Adrenal gland (tissue), 12 donors: ENCODE measurements around the gene CDK14. TPM values are rescaled to one million over a fixed set of nuclear protein-coding genes. Genes with fewer than 3 reads are reported as not detected.

Experiments
- DNase-seq, 7 donors: peaks; one replicate each; pipeline ENCODE4 v3.0.0-alpha.2; 2019 to 2020
- H3K27ac ChIP-seq, 5 donors: fragments of 200-600 bp; sonication (generic) in 4 of 5; 1 replicate in 3 of 5; 2 replicates in 2 of 5; pipeline versions ENCODE4 v1.5.1 to v1.8.0; 2016 to 2020; ENCODE audit warnings: mild to moderate bottlenecking in 1 of 5
- H3K27me3 ChIP-seq: fragments of 200-600 bp; 2 replicates; pipeline ENCODE4 v1.8.0; 2021
- H3K36me3 ChIP-seq, 2 donors: fragments of 200-600 bp; replicated peaks in 1 of 2; 1 replicate in 1 of 2; 2 replicates in 1 of 2; pipeline versions ENCODE4 v1.5.1 to v1.8.0; 2018 to 2022
- H3K4me1 ChIP-seq, 2 donors: fragments of 200-600 bp; replicated peaks in 1 of 2; 1 replicate in 1 of 2; 2 replicates in 1 of 2; pipeline versions ENCODE4 v1.5.1 to v1.8.0; 2018 to 2021
- H3K4me3 ChIP-seq, 4 donors: fragments of 200-600 bp; sonication (generic) in 3 of 4; one replicate each; pipeline ENCODE4 v1.5.1; 2016 to 2018
- H3K9me3 ChIP-seq, 3 donors: fragments of 200-600 bp; sonication (generic) in 1 of 3; replicated peaks in 1 of 3; 1 replicate in 2 of 3; 2 replicates in 1 of 3; pipeline versions ENCODE4 v1.5.1 to v1.8.0; 2016 to 2021
- CTCF ChIP-seq, 6 experiments: fragments of 450-650 bp in 4 of 6; fragments of 200-600 bp in 2 of 6; sonication (generic) in 1 of 6; IDR thresholded peaks; 1 replicate in 5 of 6; 2 replicates in 1 of 6; pipeline versions ENCODE4 v1.5.1 to v1.8.0; 2016 to 2021; ENCODE audit warnings: antibody characterized with exemption in 6 of 6, mild to moderate bottlenecking in 2 of 6, moderate library complexity in 1 of 6
- POLR2A ChIP-seq, 2 donors: fragments of 450-650 bp; IDR thresholded peaks; one replicate each; pipeline ENCODE4 v1.6.1; 2017; ENCODE audit warnings: antibody characterized with exemption in 2 of 2, mild to moderate bottlenecking in 2 of 2, moderate library complexity in 1 of 2
- WGBS, 4 donors: extraction: QIAGEN DNeasy Blood & Tissue Kit in 2 of 4; methylation state at CpG; one replicate each; pipeline versions ENCODE4 v1.1.5 to v1.1.7; 2013 to 2017; 5-methylcytosine and 5-hydroxymethylcytosine counted together
- intact Hi-C, 2 donors: fragments of 100-400 bp; cut with DNase I; formaldehyde crosslinking; loops; one replicate each; pipeline versions ENCODE4 v1.14.1 to v1.15.0; 2022 to 2023
- polyA plus RNA-seq, 3 donors: library from polyadenylated mRNA; stranded (reverse); fragments of 200-250 nt in 2 of 3; fragments of 350-450 nt in 1 of 3; fragmentation: Illumina TruSeq in 1 of 3; extraction: RNeasy Lipid Tissue Mini Kit (QIAGEN cat#74804) in 1 of 3; gene quantifications; one replicate each; pipeline ENCODE4 v1.2.3, GENCODE V29; 2013 to 2014
- total RNA-seq, 9 donors: library from RNA; depleted of rRNA in 4 of 9; stranded (reverse); fragments of >200 nt in 4 of 9; fragments of 120-200 nt in 1 of 9; fragmentation: NEBNext Ultra II Directional in 1 of 9; extraction: Animal tissue kit (Norgen Biotek cat#: 25700) in 1 of 9; gene quantifications; one replicate each; pipeline versions ENCODE4 v1.1.0 to v1.2.4, GENCODE V29; 2013 to 2023
- donor health status: healthy with polysubstance abuse.
- donor health status: Bipolar disorder and iron deficiency.
- donor health status: DM: yes; HTN: yes; CAD: no.
- donor health status: DM: no; HTN: no; CAD: no.
- donor health status: DM: no; HTN: no; CAD: no.
- donor health status: DM: yes; HTN: yes; CAD: no.

Gene CDK14
- total and polyA plus RNA-seq, 12 donors = 1.9 to 14.5 (median 7.6) TPM

DNA sequence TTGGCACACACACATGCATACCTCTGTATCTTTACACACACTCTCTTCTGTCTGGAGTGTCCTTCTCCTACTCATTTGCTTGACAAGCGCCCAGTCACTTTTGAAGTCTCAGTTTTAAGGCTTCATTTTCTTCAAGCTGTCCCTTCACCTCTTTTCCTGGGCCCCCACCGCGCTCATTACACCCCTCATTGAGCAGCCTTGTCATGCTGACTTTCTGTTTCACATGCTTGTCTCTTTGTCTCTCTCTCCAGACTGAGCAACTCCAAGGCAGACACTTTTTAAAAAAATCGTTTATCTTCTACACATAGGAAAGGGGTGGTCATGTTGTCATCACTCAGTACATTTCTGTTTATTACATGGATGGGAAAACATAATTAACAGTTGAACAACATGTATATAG is 442.9 kb downstream of the CDK14 start:
- H3K36me3 ChIP-seq = no peaks in the 10 kb centered on the region
- intact Hi-C loops = loop anchor here in 1 of 2 donors (10.0 kb wide), 1 partner anchor 484 kb away; no protein-coding TSS in a partner anchor
- H3K9me3 ChIP-seq = no peaks in the 10 kb centered on the region
- no peaks in the 10 kb centered on the region for H3K27me3 ChIP-seq
- H3K27ac ChIP-seq = no peak overlapping the region
- 84 to 92% (median 87%) methylated on average over 4 of the region's 4 CpGs for WGBS, 4 donors
- no peak for DNase-seq
- TF ChIP-seq CTCF (IDR thresholded peaks at IDR 0.05) (no peak), POLR2A (IDR thresholded peaks at IDR 0.05) (no peak)
- H3K4me1 ChIP-seq = no peaks in the 10 kb centered on the region
- H3K4me3 ChIP-seq = no peak overlapping the region

- H3K4me3 ChIP-seq = no peak overlapping the region
- H3K27ac ChIP-seq = no peak overlapping the region
- TF ChIP-seq CTCF (IDR thresholded peaks at IDR 0.05) (no peak), POLR2A (IDR thresholded peaks at IDR 0.05) (no peak)
- no peaks in the 10 kb centered on the region for H3K36me3 ChIP-seq
- H3K27me3 ChIP-seq = no peaks in the 10 kb centered on the region
- WGBS, 4 donors = 52 to 67% (median 65%) methylated on average over 2 of the region's 2 CpGs
- intact Hi-C loops = no loop called here
- no peak for DNase-seq
- no peaks in the 10 kb centered on the region for H3K9me3 ChIP-seq
- H3K4me1 ChIP-seq = no peaks in the 10 kb centered on the region
Measured at GRCh38 chr7:91041141-91041540, 445.0 kb downstream of the CDK14 start.

- no peak overlapping the region for H3K4me3 ChIP-seq
- H3K27ac ChIP-seq = no peak overlapping the region
- 93 to 96% (median 95%) methylated on average over 8 of the region's 8 CpGs for WGBS, 4 donors
- no peaks in the 10 kb centered on the region for H3K27me3 ChIP-seq
- no peaks in the 10 kb centered on the region for H3K4me1 ChIP-seq
- H3K9me3 ChIP-seq = no peaks in the 10 kb centered on the region
- DNase-seq = no peak
- intact Hi-C loops = no loop called here
- H3K36me3 ChIP-seq = no peaks in the 10 kb centered on the region
- no peak for TF ChIP-seq CTCF (IDR thresholded peaks at IDR 0.05)
- TF ChIP-seq POLR2A (IDR thresholded peaks at IDR 0.05) = no peak
Measured at GRCh38 chr7:91041901-91042484, 445.9 kb downstream of the CDK14 start.

GRCh38 chr7:91043186-91043585 is 447.1 kb downstream of the CDK14 start:
- intact Hi-C loops = no loop called here
- 88 to 90% (median 89%) methylated on average over 1 of the region's 1 CpG for WGBS, 4 donors
- TF ChIP-seq POLR2A (IDR thresholded peaks at IDR 0.05) = no peak
- TF ChIP-seq CTCF (IDR thresholded peaks at IDR 0.05) = no peak
- Histone ChIP-seq H3K4me3 (no peak overlapping the region), H3K9me3 (no peaks in the 10 kb centered on the region), H3K27ac (no peak overlapping the region), H3K27me3 (no peaks in the 10 kb centered on the region), H3K4me1 (no peaks in the 10 kb centered on the region), H3K36me3 (no peaks in the 10 kb centered on the region)
- no peak for DNase-seq
